KMS-11 (cell line): ENCODE measurements around the gene ADGRG4.

Source experiments
- H2AFZ ChIP-seq: fragments of 200-600 bp; sonication (generic); 2 replicates; pipeline ENCODE4 v1.6.1; 2016; ENCODE audit warnings: antibody characterized with exemption, mixed run types, low read depth
- H3K27ac ChIP-seq: fragments of 200-600 bp; sonication (generic); 2 replicates; pipeline ENCODE4 v1.6.1; 2016; ENCODE audit warnings: mild to moderate bottlenecking, mixed run types
- H3K27me3 ChIP-seq: fragments of 200-600 bp; sonication (generic); 2 replicates; pipeline ENCODE4 v1.6.1; 2017; ENCODE audit warnings: mild to moderate bottlenecking, low read depth, mixed run types, moderate library complexity; ENCODE audit not compliant: insufficient read depth
- H3K36me3 ChIP-seq: fragments of 200-600 bp; sonication (generic); 2 replicates; pipeline ENCODE4 v1.6.1; 2017; ENCODE audit warnings: mild to moderate bottlenecking, mixed run types; ENCODE audit not compliant: insufficient read depth
- H3K4me1 ChIP-seq: fragments of 200-600 bp; sonication (generic); 2 replicates; pipeline ENCODE4 v1.6.1; 2016; ENCODE audit warnings: mild to moderate bottlenecking, low read depth, mixed run types; ENCODE audit not compliant: poor library complexity, severe bottlenecking
- H3K4me2 ChIP-seq: fragments of 200-600 bp; sonication (generic); 2 replicates; pipeline ENCODE4 v1.7.0; 2016; ENCODE audit warnings: mild to moderate bottlenecking, mixed run types
- H3K4me3 ChIP-seq: fragments of 200-600 bp; sonication (generic); IDR thresholded peaks from 2 replicates; pipeline ENCODE4 v1.6.1; 2017; ENCODE audit warnings: low read depth, low read length, mixed read lengths; ENCODE audit not compliant: insufficient read depth
- H3K79me2 ChIP-seq: fragments of 200-600 bp; sonication (generic); 2 replicates; pipeline ENCODE4 v1.6.1; 2016; ENCODE audit warnings: low read depth, mixed run types; ENCODE audit not compliant: insufficient read depth
- H3K9ac ChIP-seq: fragments of 200-600 bp; sonication (generic); 2 replicates; pipeline ENCODE4 v1.6.1; 2016; ENCODE audit warnings: mild to moderate bottlenecking, mixed run types
- H4K20me1 ChIP-seq: fragments of 200-600 bp; sonication (generic); 2 replicates; pipeline ENCODE4 v1.6.1; 2016; ENCODE audit warnings: mild to moderate bottlenecking, mixed run types; ENCODE audit not compliant: insufficient read depth
- TF ChIP-seq, protein P1 (sequence below): fragments of 200-600 bp; sonication (generic); conservative IDR thresholded peaks from 2 replicates; pipeline ENCODE4 v1.6.1; 2017; ENCODE audit warnings: low read depth, mild to moderate bottlenecking, antibody characterized with exemption, low read length, moderate library complexity, mixed read lengths

ADGRG4 gene

DNA sequence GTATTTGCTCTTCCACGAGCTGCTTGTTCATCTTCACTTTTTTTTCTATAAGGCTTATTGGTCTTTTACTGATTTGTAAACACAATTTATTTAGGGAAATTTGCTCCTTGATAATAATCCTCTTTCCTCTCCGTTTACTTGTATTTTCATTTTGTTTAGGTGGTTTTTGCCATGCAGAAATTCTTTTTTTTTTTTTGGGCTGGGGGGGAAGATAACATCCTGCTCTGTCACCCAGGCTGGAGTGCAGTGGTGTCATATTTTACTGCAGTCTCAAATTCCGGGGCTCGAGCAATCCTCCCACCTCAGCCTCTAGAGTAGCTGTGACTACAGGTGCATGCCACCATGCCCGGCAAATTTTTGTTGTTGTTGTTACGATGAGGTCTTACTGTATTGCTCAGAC is 155.4 kb downstream of the ADGRG4 start:
- TF ChIP-seq, protein P1, sequence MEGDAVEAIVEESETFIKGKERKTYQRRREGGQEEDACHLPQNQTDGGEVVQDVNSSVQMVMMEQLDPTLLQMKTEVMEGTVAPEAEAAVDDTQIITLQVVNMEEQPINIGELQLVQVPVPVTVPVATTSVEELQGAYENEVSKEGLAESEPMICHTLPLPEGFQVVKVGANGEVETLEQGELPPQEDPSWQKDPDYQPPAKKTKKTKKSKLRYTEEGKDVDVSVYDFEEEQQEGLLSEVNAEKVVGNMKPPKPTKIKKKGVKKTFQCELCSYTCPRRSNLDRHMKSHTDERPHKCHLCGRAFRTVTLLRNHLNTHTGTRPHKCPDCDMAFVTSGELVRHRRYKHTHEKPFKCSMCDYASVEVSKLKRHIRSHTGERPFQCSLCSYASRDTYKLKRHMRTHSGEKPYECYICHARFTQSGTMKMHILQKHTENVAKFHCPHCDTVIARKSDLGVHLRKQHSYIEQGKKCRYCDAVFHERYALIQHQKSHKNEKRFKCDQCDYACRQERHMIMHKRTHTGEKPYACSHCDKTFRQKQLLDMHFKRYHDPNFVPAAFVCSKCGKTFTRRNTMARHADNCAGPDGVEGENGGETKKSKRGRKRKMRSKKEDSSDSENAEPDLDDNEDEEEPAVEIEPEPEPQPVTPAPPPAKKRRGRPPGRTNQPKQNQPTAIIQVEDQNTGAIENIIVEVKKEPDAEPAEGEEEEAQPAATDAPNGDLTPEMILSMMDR = no peak
- Histone ChIP-seq H3K9ac (no peak overlapping the region), H3K36me3 (no peaks in the 10 kb centered on the region), H3K4me1 (no peaks in the 10 kb centered on the region), H2AFZ (no peak overlapping the region), H4K20me1 (no peaks in the 10 kb centered on the region), H3K79me2 (no peaks in the 10 kb centered on the region), H3K4me2 (no peak overlapping the region), H3K27ac (no peak overlapping the region), H3K4me3 (no peak overlapping the region), H3K27me3 (no peaks in the 10 kb centered on the region)

DNA sequence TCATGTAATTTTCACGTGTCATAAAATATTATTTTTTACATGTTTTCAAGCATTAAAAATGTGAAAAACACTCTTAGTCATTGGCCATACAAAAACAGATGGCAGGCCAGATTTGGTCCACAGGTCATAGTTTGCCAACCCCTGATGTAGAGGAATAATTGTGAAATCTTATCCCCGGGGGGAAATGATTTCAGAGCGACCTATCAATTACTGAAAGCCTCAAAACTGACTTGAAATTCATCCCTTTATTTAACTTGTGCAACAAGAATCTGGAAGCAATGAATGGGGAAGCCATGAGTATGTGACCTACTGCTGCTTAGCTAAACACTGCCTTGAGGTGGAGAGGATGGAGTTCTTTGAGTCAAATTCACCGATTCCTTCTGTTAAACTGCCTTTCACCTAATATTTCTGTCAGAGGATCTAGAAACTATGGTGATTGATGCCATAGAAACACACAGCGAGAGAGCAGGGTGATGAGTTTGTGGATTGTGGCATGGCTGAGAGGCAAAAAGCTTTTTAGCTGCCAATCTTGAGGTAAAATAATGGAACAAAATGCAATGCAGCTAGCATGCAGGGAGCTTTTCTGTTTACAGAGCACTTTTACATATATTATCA is 156.6 kb downstream of the ADGRG4 start:
- no peak overlapping the region for H3K27ac ChIP-seq
- no peak overlapping the region for H2AFZ ChIP-seq
- H3K9ac ChIP-seq = no peak overlapping the region
- TF ChIP-seq, protein P1 = no peak
- no peaks in the 10 kb centered on the region for H3K4me1 ChIP-seq
- no peak overlapping the region for H3K4me2 ChIP-seq
- no peak overlapping the region for H3K4me3 ChIP-seq
- no peaks in the 10 kb centered on the region for H3K79me2 ChIP-seq
- no peaks in the 10 kb centered on the region for H3K36me3 ChIP-seq
- H3K27me3 ChIP-seq = no peaks in the 10 kb centered on the region
- no peaks in the 10 kb centered on the region for H4K20me1 ChIP-seq

DNA sequence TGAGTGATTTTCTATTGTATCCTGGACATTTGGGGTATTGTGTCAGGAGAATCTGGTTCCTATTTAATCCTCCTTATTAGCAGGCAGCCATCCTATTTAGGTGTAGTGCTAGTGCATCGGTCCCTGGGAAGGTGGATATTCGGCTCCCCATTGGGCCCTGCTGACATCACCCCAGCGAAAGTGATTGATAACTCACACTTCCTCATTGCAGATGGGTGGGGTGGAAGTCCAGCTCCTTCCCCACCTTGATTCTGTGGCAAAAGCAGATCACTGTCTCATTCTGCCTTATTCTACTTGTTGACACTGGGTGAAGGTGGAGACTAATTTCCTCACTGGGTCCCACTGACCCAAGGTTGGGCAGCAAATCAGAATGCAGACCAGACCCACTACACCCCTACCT is 163.8 kb downstream of the ADGRG4 start:
- no peak overlapping the region for H3K4me2 ChIP-seq
- no peaks in the 10 kb centered on the region for H3K36me3 ChIP-seq
- no peak overlapping the region for H3K27ac ChIP-seq
- no peak overlapping the region for H3K9ac ChIP-seq
- no peaks in the 10 kb centered on the region for H3K4me1 ChIP-seq
- H3K27me3 ChIP-seq = no peaks in the 10 kb centered on the region
- TF ChIP-seq, protein P1 = no peak
- no peak overlapping the region for H3K4me3 ChIP-seq
- no peak overlapping the region for H2AFZ ChIP-seq
- no peaks in the 10 kb centered on the region for H4K20me1 ChIP-seq
- H3K79me2 ChIP-seq = no peaks in the 10 kb centered on the region
